HEK293T (cell line): ENCODE data around the gene MTMR10.

Experiments used
- ARNT ChIP-seq: fragments of 450-650 bp; IDR thresholded peaks from 2 replicates; pipeline ENCODE4 v1.6.1; 2017; ENCODE audit warnings: mild to moderate bottlenecking
- BHLHE40 ChIP-seq: fragments of 450-650 bp; IDR thresholded peaks from 2 replicates; pipeline ENCODE4 v1.6.1; 2016; ENCODE audit warnings: mild to moderate bottlenecking, moderate library complexity, borderline replicate concordance
- CTBP1 ChIP-seq: fragments of 450-650 bp; IDR thresholded peaks from 2 replicates; pipeline ENCODE4 v1.6.1; 2016; ENCODE audit warnings: borderline replicate concordance
- ELF4 ChIP-seq: fragments of 450-650 bp; IDR thresholded peaks from 2 replicates; pipeline ENCODE4 v1.6.1; 2017; ENCODE audit warnings: antibody characterized with exemption
- FOXA1 ChIP-seq: fragments of 450-650 bp; IDR thresholded peaks from 2 replicates; pipeline ENCODE4 v1.6.1; 2016; ENCODE audit warnings: mild to moderate bottlenecking
- FOXK2 ChIP-seq: fragments of 450-650 bp; IDR thresholded peaks from 2 replicates; pipeline ENCODE4 v1.6.1; 2016; ENCODE audit warnings: mild to moderate bottlenecking
- HDGF ChIP-seq: fragments of 450-650 bp; IDR thresholded peaks from 2 replicates; pipeline ENCODE4 v1.6.1; 2017; ENCODE audit warnings: antibody characterized with exemption, borderline replicate concordance
- L3MBTL2 ChIP-seq: fragments of 450-650 bp; conservative IDR thresholded peaks from 2 replicates; pipeline ENCODE4 v1.6.1; 2016; ENCODE audit warnings: mild to moderate bottlenecking
- LEF1 ChIP-seq: fragments of 450-650 bp; IDR thresholded peaks from 2 replicates; pipeline ENCODE4 v1.6.1; 2017; ENCODE audit warnings: mild to moderate bottlenecking, borderline replicate concordance
- NFRKB ChIP-seq: fragments of 450-650 bp; IDR thresholded peaks from 2 replicates; pipeline ENCODE4 v1.6.1; 2016; ENCODE audit warnings: mild to moderate bottlenecking, moderate library complexity
- PKNOX1 ChIP-seq: fragments of 450-650 bp; IDR thresholded peaks from 2 replicates; pipeline ENCODE4 v1.6.1; 2016
- SP1 ChIP-seq: fragments of 450-650 bp; IDR thresholded peaks from 2 replicates; pipeline ENCODE4 v1.6.1; 2017
- SUZ12 ChIP-seq: fragments of 450-650 bp; IDR thresholded peaks from 2 replicates; pipeline ENCODE4 v1.6.1; 2016; ENCODE audit warnings: mild to moderate bottlenecking
- ZNF384 ChIP-seq: fragments of 450-650 bp; IDR thresholded peaks from 2 replicates; pipeline ENCODE4 v1.6.1; 2016

DNA sequence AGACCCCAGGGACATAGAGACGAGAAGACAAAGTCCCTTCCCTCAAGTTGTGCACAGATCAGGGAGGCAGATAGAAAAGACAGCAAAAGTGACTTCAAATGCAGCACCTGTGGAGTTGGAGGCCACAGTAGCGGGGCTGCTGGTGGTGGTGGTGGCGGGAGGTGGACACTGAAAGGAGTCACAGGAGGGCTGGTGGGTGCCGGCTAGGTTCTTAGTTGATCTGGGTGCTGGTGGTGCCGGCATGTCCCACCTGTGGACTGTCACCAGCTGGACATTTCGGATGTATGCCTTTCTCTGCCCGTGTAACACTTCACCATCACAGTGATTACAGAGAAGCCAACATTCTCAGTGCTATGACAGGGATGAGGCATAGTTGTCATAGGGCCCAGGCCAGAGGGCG is 49.2 kb upstream of the MTMR10 start:
- TF ChIP-seq HDGF (no peak), FOXK2 (no peak), ARNT (no peak), SP1 (no peak), SUZ12 (no peak), L3MBTL2 (no peak), ELF4 (no peak), ZNF384 (no peak), NFRKB (no peak), CTBP1 (no peak), BHLHE40 (no peak), FOXA1 (no peak), PKNOX1 (no peak), LEF1 (no peak)
